Naive B cell (primary cell): ENCODE results near the gene ALAD. TPM values are rescaled to one million over a fixed set of nuclear protein-coding genes. Genes with fewer than 3 reads are reported as not detected.
A peak's percentile ranks its signal among the peaks of the same experiment; 100 is the strongest.
"Not testable (repeated sequence)": the region's sequence is repeated elsewhere in the genome, so short reads cannot be mapped to it uniquely, and the experiment has no call there.

Experiments used
- ATAC-seq, 2 donors: fragments of 150-1000 bp; cut with Tn5 transposase; 2 replicates each; pipeline ENCODE4 v1.10.0; 2021; ENCODE audit warnings: low read depth in 2 of 2, mild to moderate bottlenecking in 2 of 2, moderate library complexity in 2 of 2
- DNase-seq: peaks from one replicate; pipeline ENCODE4 v3.0.0; 2022
- H3K27ac Mint-ChIP-seq, 6 donors: one replicate each; pipeline ENCODE4 v1.8.0; 2020 to 2022; ENCODE audit warnings: mild to moderate bottlenecking in 6 of 6, mixed read lengths in 6 of 6, moderate library complexity in 5 of 6, inconsistent platforms in 2 of 6
- H3K27me3 Mint-ChIP-seq, 3 donors: one replicate each; pipeline ENCODE4 v1.8.0; 2021 to 2022; ENCODE audit warnings: mixed read lengths in 3 of 3, mild to moderate bottlenecking in 1 of 3
- H3K36me3 Mint-ChIP-seq, 2 donors: one replicate each; pipeline ENCODE4 v1.8.0; 2020 to 2022; ENCODE audit warnings: mixed read lengths in 2 of 2, inconsistent platforms in 1 of 2, mild to moderate bottlenecking in 1 of 2
- H3K4me1 Mint-ChIP-seq, 3 donors: one replicate each; pipeline ENCODE4 v1.8.0; 2020 to 2022; ENCODE audit warnings: mixed read lengths in 3 of 3, inconsistent platforms in 1 of 3, mild to moderate bottlenecking in 1 of 3, moderate library complexity in 1 of 3
- H3K4me3 Mint-ChIP-seq, 8 donors: one replicate each; pipeline ENCODE4 v1.8.0; 2020 to 2022; ENCODE audit warnings: mild to moderate bottlenecking in 8 of 8, mixed read lengths in 8 of 8, moderate library complexity in 8 of 8, inconsistent platforms in 2 of 8
- H3K9me3 Mint-ChIP-seq, 7 donors: one replicate each; pipeline ENCODE4 v1.8.0; 2020 to 2022; ENCODE audit warnings: mixed read lengths in 7 of 7, mild to moderate bottlenecking in 5 of 7, inconsistent platforms in 2 of 7, moderate library complexity in 1 of 7
- polyA plus RNA-seq, 6 donors: library from polyadenylated mRNA; unstranded; fragments of 300-500 nt; fragmentation: Illumina TruSeq; gene quantifications; one replicate each; pipeline ENCODE4 v1.2.3, GENCODE V29; 2021; ENCODE audit warnings: low read depth in 6 of 6

The ALAD gene
- polyA plus RNA-seq, 6 donors from 2014 or later, result 13.2 to 29.3 (median 17.3) TPM

GRCh38 chr9:113376634-113377567 is 24.2 kb downstream of the ALAD start, which contains the start of gene HDHD3:
Gene HDHD3, minus strand, starts transcription at chr9:113376986. Its CDS starts 2,632 bp downstream, at chr9:113374354.
- Mint-ChIP-seq H3K4me3 (peak within 1 kb of the TSS; percentile 87 to 95 (median 90)), H3K27me3 (no peaks in the 10 kb centered on the region), H3K9me3 (no peaks in the 10 kb centered on the region), H3K36me3 (no peaks in the 10 kb centered on the region), H3K27ac (peak within 1 kb of the TSS; percentile 44 to 93 (median 82)), H3K4me1 (peaks cover 13 to 34% (median 22%) of the 10 kb centered on the region in 3 donors)
- DNase-seq, result peak; percentile 81
- peak; percentile 91 to 92 for ATAC-seq

- peaks cover 13 to 23% (median 22%) of the 10 kb centered on the region in 3 donors for H3K4me1 Mint-ChIP-seq
- no peak for DNase-seq
- H3K27me3 Mint-ChIP-seq, result no peaks in the 10 kb centered on the region
- no peaks in the 10 kb centered on the region for H3K9me3 Mint-ChIP-seq
- peak overlapping the region; percentile 81 to 92 (median 85) for H3K4me3 Mint-ChIP-seq
- no peak for ATAC-seq
- no peaks in the 10 kb centered on the region for H3K36me3 Mint-ChIP-seq
- peak overlapping the region in 4 of 6 donors; percentile 60 to 93 (median 79) for H3K27ac Mint-ChIP-seq
Observed at GRCh38 chr9:113375057-113376023, 25.7 kb downstream of the ALAD start.

- ATAC-seq (no peak), DNase-seq (no peak)
- Mint-ChIP-seq H3K9me3 (no peaks in the 10 kb centered on the region), H3K36me3 (no peaks in the 10 kb centered on the region), H3K4me3 (peak overlapping the region in 2 of 8 donors; percentile 47 to 88), H3K27me3 (no peaks in the 10 kb centered on the region), H3K4me1 (peaks cover 13 to 23% (median 22%) of the 10 kb centered on the region in 3 donors), H3K27ac (peak overlapping the region in 1 of 6 donors; percentile 38)
Observed at GRCh38 chr9:113373676-113374392, 27.2 kb downstream of the ALAD start.

GRCh38 chr9:113373256-113373655 is 27.8 kb downstream of the ALAD start:
- no peaks in the 10 kb centered on the region for H3K36me3 Mint-ChIP-seq
- DNase-seq (no peak), ATAC-seq (no peak)
- H3K4me1 Mint-ChIP-seq, result peaks cover 13 to 23% (median 22%) of the 10 kb centered on the region in 3 donors
- no peak overlapping the region for H3K4me3 Mint-ChIP-seq
- H3K27me3 Mint-ChIP-seq, result no peaks in the 10 kb centered on the region
- peak overlapping the region in 2 of 6 donors; percentile 38 to 44 for H3K27ac Mint-ChIP-seq
- no peaks in the 10 kb centered on the region for H3K9me3 Mint-ChIP-seq

- H3K9me3 Mint-ChIP-seq, result no peaks in the 10 kb centered on the region
- H3K4me3 Mint-ChIP-seq, result peak overlapping the region in 2 of 8 donors; percentile 16 to 18
- H3K27ac Mint-ChIP-seq, result peak overlapping the region in 1 of 6 donors; percentile 40
- no peaks in the 10 kb centered on the region for H3K27me3 Mint-ChIP-seq
- no peaks in the 10 kb centered on the region for H3K36me3 Mint-ChIP-seq
- peaks cover 12 to 22% (median 18%) of the 10 kb centered on the region in 3 donors for H3K4me1 Mint-ChIP-seq
- DNase-seq (no peak), ATAC-seq (no peak)
Observed at GRCh38 chr9:113372059-113372458, 29.0 kb downstream of the ALAD start.

- H3K4me1 Mint-ChIP-seq, result peaks cover 9 to 18% (median 16%) of the 10 kb centered on the region in 3 donors
- H3K36me3 Mint-ChIP-seq, result no peaks in the 10 kb centered on the region
- H3K4me3 Mint-ChIP-seq, result no peak overlapping the region
- H3K27me3 Mint-ChIP-seq, result no peaks in the 10 kb centered on the region
- H3K9me3 Mint-ChIP-seq, result no peaks in the 10 kb centered on the region
- no peak for DNase-seq
- ATAC-seq, result no peak
- no peak overlapping the region for H3K27ac Mint-ChIP-seq
Observed at GRCh38 chr9:113370806-113371325, 30.2 kb downstream of the ALAD start.

- Mint-ChIP-seq H3K4me3 (no peak overlapping the region), H3K36me3 (no peaks in the 10 kb centered on the region), H3K9me3 (no peaks in the 10 kb centered on the region), H3K27ac (no peak overlapping the region), H3K4me1 (peaks cover under 1 to 7% (median 5%) of the 10 kb centered on the region in 3 donors), H3K27me3 (no peaks in the 10 kb centered on the region)
- no peak for DNase-seq
- no peak for ATAC-seq
Observed at GRCh38 chr9:113369855-113370140, 31.3 kb downstream of the ALAD start.

- DNase-seq, result no peak
- Mint-ChIP-seq H3K36me3 (no peaks in the 10 kb centered on the region), H3K9me3 (no peaks in the 10 kb centered on the region), H3K27me3 (no peaks in the 10 kb centered on the region), H3K4me3 (no peak overlapping the region), H3K4me1 (peaks cover 0 to 6% (median 1%) of the 10 kb centered on the region in 3 donors), H3K27ac (no peak overlapping the region)
- no peak for ATAC-seq
Observed at GRCh38 chr9:113368982-113369854, 31.9 kb downstream of the ALAD start.

GRCh38 chr9:113368348-113368981 is 32.6 kb downstream of the ALAD start:
- Mint-ChIP-seq H3K9me3 (no peaks in the 10 kb centered on the region), H3K4me1 (peaks cover 0 to 6% (median 1%) of the 10 kb centered on the region in 3 donors), H3K36me3 (no peaks in the 10 kb centered on the region), H3K27me3 (no peaks in the 10 kb centered on the region), H3K27ac (no peak overlapping the region), H3K4me3 (no peak overlapping the region)
- DNase-seq, result no peak
- ATAC-seq, result no peak

GRCh38 chr9:113365652-113366051 is 35.4 kb downstream of the ALAD start:
- not testable (repeated sequence) for H3K36me3 Mint-ChIP-seq, H3K4me3 Mint-ChIP-seq, H3K9me3 Mint-ChIP-seq, H3K27me3 Mint-ChIP-seq, DNase-seq, H3K4me1 Mint-ChIP-seq, ATAC-seq
- peak overlapping the region in 1 of 6 donors; percentile 79 for H3K27ac Mint-ChIP-seq

- H3K27ac Mint-ChIP-seq, result no peak overlapping the region
- H3K27me3 Mint-ChIP-seq, result no peaks in the 10 kb centered on the region
- no peaks in the 10 kb centered on the region for H3K9me3 Mint-ChIP-seq
- ATAC-seq (no peak), DNase-seq (no peak)
- H3K4me1 Mint-ChIP-seq, result no peaks in the 10 kb centered on the region
- no peak overlapping the region for H3K4me3 Mint-ChIP-seq
- no peaks in the 10 kb centered on the region for H3K36me3 Mint-ChIP-seq
Observed at GRCh38 chr9:113364951-113365350, 36.1 kb downstream of the ALAD start.

- no peak for ATAC-seq
- no peak overlapping the region for H3K4me3 Mint-ChIP-seq
- no peaks in the 10 kb centered on the region for H3K27me3 Mint-ChIP-seq
- H3K9me3 Mint-ChIP-seq, result no peaks in the 10 kb centered on the region
- no peaks in the 10 kb centered on the region for H3K4me1 Mint-ChIP-seq
- DNase-seq, result no peak
- no peak overlapping the region for H3K27ac Mint-ChIP-seq
- no peaks in the 10 kb centered on the region for H3K36me3 Mint-ChIP-seq
Observed at GRCh38 chr9:113363336-113363735, 37.7 kb downstream of the ALAD start.
